GM12891 (cell line): ENCODE data around the gene TIAM2.

Source experiments
- POLR2A ChIP-seq: IDR thresholded peaks from 2 replicates; pipeline ENCODE4 v1.6.1; 2011; ENCODE audit warnings: low read depth, low read length, control low read depth
- POLR2AphosphoS5 ChIP-seq: IDR thresholded peaks from 2 replicates; pipeline ENCODE4 v1.6.1; 2011; ENCODE audit warnings: low read depth, low read length, control low read depth
- POU2F2 ChIP-seq: IDR thresholded peaks from 2 replicates; pipeline ENCODE4 v1.6.1; 2011; ENCODE audit warnings: low read depth, mild to moderate bottlenecking, control low read depth, low read length, moderate library complexity

DNA sequence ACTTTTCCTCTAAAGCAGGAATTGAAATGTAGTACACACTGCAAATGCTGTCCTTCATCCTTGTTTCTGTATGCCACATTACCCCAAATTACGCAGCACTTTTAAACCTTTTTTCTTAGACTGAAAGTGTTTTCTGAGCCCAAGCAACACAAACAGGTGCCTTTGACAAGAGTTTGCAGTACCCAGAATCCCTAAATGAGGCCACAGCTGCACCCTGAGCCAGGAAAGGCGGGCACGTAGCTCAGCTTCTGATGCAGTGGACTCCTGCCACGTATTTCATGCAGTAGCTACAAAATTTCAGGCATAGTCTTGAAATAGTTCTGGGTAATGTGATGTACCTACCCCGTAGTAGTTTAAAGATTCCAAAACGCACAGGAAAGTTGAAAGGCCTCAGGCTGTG lies 237.7 kb downstream of the TIAM2 start:
- no peak for TF ChIP-seq POLR2A
- no peak for TF ChIP-seq POLR2AphosphoS5
- no peak for TF ChIP-seq POU2F2
